Measurements from ENCODE around the gene SAE1. TPM values are rescaled to one million over a fixed set of nuclear protein-coding genes. Genes with fewer than 3 reads are reported as not detected.
A peak's percentile ranks its signal among the peaks of the same experiment; 100 is the strongest.

The SAE1 gene
- total RNA-seq, 1 donor from 2014 or later, result 124 TPM

GRCh38 chr19:47105874-47106273 is 24.8 kb upstream of the SAE1 start:
- no peak for DNase-seq (ENCODE audit: extremely low read depth, low read depth, low spot score)

GRCh38 chr19:47106821-47107201 is 23.8 kb upstream of the SAE1 start:
- DNase-seq (ENCODE audit: extremely low read depth, low read depth, low spot score), result no peak

GRCh38 chr19:47107202-47107952 is 23.3 kb upstream of the SAE1 start:
- no peak for DNase-seq (ENCODE audit: extremely low read depth, low read depth, low spot score)

GRCh38 chr19:47107953-47108746 is 22.5 kb upstream of the SAE1 start:
- no peak for DNase-seq (ENCODE audit: extremely low read depth, low read depth, low spot score)

GRCh38 chr19:47109177-47109540 is 21.5 kb upstream of the SAE1 start:
- no peak for DNase-seq (ENCODE audit: extremely low read depth, low read depth, low spot score)

GRCh38 chr19:47109541-47110375 is 20.9 kb upstream of the SAE1 start:
- DNase-seq (ENCODE audit: extremely low read depth, low read depth, low spot score), result no peak

GRCh38 chr19:47110521-47111005 is 20.1 kb upstream of the SAE1 start:
- DNase-seq (ENCODE audit: extremely low read depth, low read depth, low spot score), result no peak

GRCh38 chr19:47111006-47111621 is 19.5 kb upstream of the SAE1 start:
- DNase-seq (ENCODE audit: extremely low read depth, low read depth, low spot score), result no peak

- no peak for DNase-seq (ENCODE audit: extremely low read depth, low read depth, low spot score)
Measured at GRCh38 chr19:47111682-47112165, 18.9 kb upstream of the SAE1 start.

- no peak for DNase-seq (ENCODE audit: extremely low read depth, low read depth, low spot score)
Measured at GRCh38 chr19:47112166-47112996, 18.3 kb upstream of the SAE1 start.

- DNase-seq (ENCODE audit: extremely low read depth, low read depth, low spot score), result peak; percentile 92
Measured at GRCh38 chr19:47112997-47113849, 17.4 kb upstream of the SAE1 start, which contains the start of gene ZC3H4. TSS of gene ZC3H4 (minus strand) at chr19:47113776. CDS start at chr19:47112584, 1,192 bp downstream.

- no peak for DNase-seq (ENCODE audit: extremely low read depth, low read depth, low spot score)
Measured at GRCh38 chr19:47113850-47114651, 16.6 kb upstream of the SAE1 start.

GRCh38 chr19:47120470-47121067 is 10.1 kb upstream of the SAE1 start:
- no peak for DNase-seq (ENCODE audit: extremely low read depth, low read depth, low spot score)

- no peak for DNase-seq (ENCODE audit: extremely low read depth, low read depth, low spot score)
Measured at GRCh38 chr19:47122359-47123335, 8.0 kb upstream of the SAE1 start.

GRCh38 chr19:47123406-47123805 is 7.2 kb upstream of the SAE1 start:
- DNase-seq (ENCODE audit: extremely low read depth, low read depth, low spot score), result no peak

- no peak for DNase-seq (ENCODE audit: extremely low read depth, low read depth, low spot score)
Measured at GRCh38 chr19:47124937-47125668, 5.5 kb upstream of the SAE1 start.

Measured in glomerular endothelial cell (primary cell).